Neuron (in vitro differentiated cells): ENCODE measurements around the gene XYLT1.

Experiments
- H2AFZ ChIP-seq: one replicate; pipeline ENCODE4 v1.6.1; 2013; ENCODE audit warnings: low read depth, mild to moderate bottlenecking, inconsistent platforms, low read length, moderate library complexity
- H3K27me3 ChIP-seq: one replicate; pipeline ENCODE4 v1.6.1; 2013; ENCODE audit warnings: low read length; ENCODE audit not compliant: insufficient read depth
- H3K36me3 ChIP-seq: one replicate; pipeline ENCODE4 v1.6.1; 2013; ENCODE audit warnings: low read length; ENCODE audit not compliant: insufficient read depth
- H3K4me1 ChIP-seq: one replicate; pipeline ENCODE4 v1.6.1; 2013; ENCODE audit warnings: low read length; ENCODE audit not compliant: insufficient read depth
- H3K4me3 ChIP-seq: 2 replicates; pipeline ENCODE4 v1.5.1; 2013; ENCODE audit warnings: mild to moderate bottlenecking, low read length, moderate library complexity
- H3K9me3 ChIP-seq: one replicate; pipeline ENCODE4 v1.6.1; 2013; ENCODE audit warnings: low read length

Gene XYLT1

DNA sequence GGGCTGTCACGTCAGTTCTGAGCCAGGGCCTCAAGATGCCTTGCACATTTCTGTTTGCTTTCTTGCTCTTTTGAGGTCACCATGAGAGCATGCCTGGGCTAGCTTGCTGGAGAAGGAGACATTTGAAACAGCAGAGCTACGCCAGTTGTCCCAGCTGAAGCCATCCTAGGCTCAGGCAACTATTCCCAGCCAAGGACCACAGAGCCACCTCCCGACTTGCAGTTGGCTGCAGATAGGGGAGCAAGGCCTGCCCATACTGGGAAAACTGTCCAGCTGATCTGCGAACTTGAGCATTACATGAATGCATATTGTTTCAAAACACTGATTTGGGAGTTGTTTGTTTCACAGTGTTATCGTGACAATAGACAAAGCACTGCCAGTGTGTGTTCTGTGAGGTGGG, 340.8 kb downstream of the XYLT1 start:
- no peaks in the 10 kb centered on the region for H3K27me3 ChIP-seq
- peaks cover 15% of the 10 kb centered on the region for H3K9me3 ChIP-seq
- no peaks in the 10 kb centered on the region for H3K4me1 ChIP-seq
- H3K36me3 ChIP-seq = peaks cover 30% of the 10 kb centered on the region
- no peak overlapping the region for H3K4me3 ChIP-seq
- H2AFZ ChIP-seq = no peak overlapping the region

- no peak overlapping the region for H3K4me3 ChIP-seq
- no peak overlapping the region for H2AFZ ChIP-seq
- H3K4me1 ChIP-seq = no peaks in the 10 kb centered on the region
- peaks cover 26% of the 10 kb centered on the region for H3K36me3 ChIP-seq
- H3K9me3 ChIP-seq = peaks cover 15% of the 10 kb centered on the region
- H3K27me3 ChIP-seq = no peaks in the 10 kb centered on the region
Measured at GRCh38 chr16:17128791-17129190, 342.0 kb downstream of the XYLT1 start.

- Histone ChIP-seq H3K27me3 (no peaks in the 10 kb centered on the region), H3K4me1 (no peaks in the 10 kb centered on the region), H3K4me3 (no peak overlapping the region), H3K36me3 (peaks cover 23% of the 10 kb centered on the region), H3K9me3 (peaks cover 15% of the 10 kb centered on the region), H2AFZ (no peak overlapping the region)
Measured at GRCh38 chr16:17126156-17126555, 344.6 kb downstream of the XYLT1 start.

GRCh38 chr16:17125671-17126070, 345.1 kb downstream of the XYLT1 start:
- H2AFZ ChIP-seq = no peak overlapping the region
- H3K4me1 ChIP-seq = no peaks in the 10 kb centered on the region
- peaks cover 23% of the 10 kb centered on the region for H3K36me3 ChIP-seq
- H3K9me3 ChIP-seq = peaks cover 15% of the 10 kb centered on the region
- H3K4me3 ChIP-seq = no peak overlapping the region
- no peaks in the 10 kb centered on the region for H3K27me3 ChIP-seq

DNA sequence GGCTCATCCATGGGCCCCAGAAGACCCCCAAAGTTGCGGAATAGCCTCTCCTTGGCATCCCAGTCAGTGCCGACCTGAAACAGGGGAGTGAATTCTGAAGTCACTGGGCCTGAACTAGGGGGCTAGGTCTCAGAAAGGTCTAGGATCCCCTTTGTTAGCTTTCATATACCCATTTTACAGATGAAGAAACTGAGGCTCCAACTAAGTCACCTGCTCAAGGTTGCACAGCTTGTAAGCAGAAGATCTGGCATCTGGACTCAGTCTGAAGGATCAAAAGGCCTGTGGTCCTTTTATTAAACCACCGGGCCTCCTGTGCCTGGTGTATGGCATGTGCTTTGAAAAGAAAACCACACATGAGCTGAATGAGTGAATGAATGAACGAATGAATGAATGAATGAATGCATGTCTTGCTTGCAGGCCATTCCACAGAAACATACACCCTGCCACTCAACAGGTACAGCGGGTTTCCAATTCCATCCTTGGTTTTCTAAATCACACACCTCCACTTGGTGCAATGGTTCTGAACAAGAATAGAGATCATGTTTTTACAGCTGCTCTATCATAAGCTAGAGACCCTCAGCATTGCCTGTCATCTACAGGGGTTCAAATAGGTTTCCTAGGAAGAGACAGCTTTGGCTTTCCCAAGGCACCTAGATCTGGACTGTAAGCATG, 352.7 kb downstream of the XYLT1 start:
- Histone ChIP-seq H3K4me1 (no peaks in the 10 kb centered on the region), H3K9me3 (no peaks in the 10 kb centered on the region), H2AFZ (no peak overlapping the region), H3K36me3 (no peaks in the 10 kb centered on the region), H3K4me3 (no peak overlapping the region), H3K27me3 (no peaks in the 10 kb centered on the region)

DNA sequence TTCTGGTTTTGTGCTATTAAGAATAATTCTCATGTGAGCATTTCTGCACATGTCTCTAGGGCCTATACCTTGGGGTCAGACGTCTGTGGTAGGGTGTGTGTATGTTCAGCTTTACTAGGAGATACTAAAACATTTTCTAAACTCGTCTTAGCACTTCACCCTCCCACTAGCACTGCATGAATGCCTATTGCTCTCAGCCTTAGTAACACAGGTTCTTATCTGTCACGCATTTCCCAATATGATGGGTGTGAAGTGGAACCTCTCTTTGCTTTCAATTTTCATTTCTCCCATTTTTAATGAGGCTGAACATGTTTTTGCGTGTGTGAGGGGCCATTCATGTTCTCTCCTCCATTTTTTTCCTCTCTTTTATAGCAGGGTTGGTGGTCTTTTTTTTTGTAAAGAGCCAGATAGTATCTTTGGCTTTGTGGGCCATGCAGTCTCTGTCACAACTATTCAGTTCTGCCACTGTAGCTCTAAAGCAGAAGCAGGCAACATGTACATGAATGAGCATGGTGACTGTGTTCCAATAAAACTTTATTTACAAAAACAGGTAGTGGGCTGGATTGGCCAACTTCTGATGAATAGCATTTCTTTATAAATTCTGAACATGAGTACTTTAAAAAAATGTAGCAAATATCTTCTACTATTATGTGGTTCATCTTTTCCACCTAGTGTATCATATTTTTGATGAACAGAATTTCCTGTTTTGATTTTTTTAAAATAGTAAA, 354.0 kb downstream of the XYLT1 start:
- H3K4me3 ChIP-seq = no peak overlapping the region
- H3K36me3 ChIP-seq = no peaks in the 10 kb centered on the region

GRCh38 chr16:17109413-17109812, 361.3 kb downstream of the XYLT1 start:
- Histone ChIP-seq H3K4me1 (peaks cover 24% of the 10 kb centered on the region), H2AFZ (no peak overlapping the region), H3K9me3 (no peaks in the 10 kb centered on the region), H3K4me3 (no peak overlapping the region), H3K36me3 (no peaks in the 10 kb centered on the region), H3K27me3 (no peaks in the 10 kb centered on the region)

More for the DNA sequence above, 354.0 kb downstream of the XYLT1 start:
- no peaks in the 10 kb centered on the region for H3K4me1 ChIP-seq
- no peaks in the 10 kb centered on the region for H3K27me3 ChIP-seq
- H2AFZ ChIP-seq = no peak overlapping the region
- no peaks in the 10 kb centered on the region for H3K9me3 ChIP-seq

- Histone ChIP-seq H3K36me3 (no peaks in the 10 kb centered on the region), H3K9me3 (no peaks in the 10 kb centered on the region), H3K27me3 (no peaks in the 10 kb centered on the region), H3K4me1 (peaks cover 24% of the 10 kb centered on the region), H2AFZ (no peak overlapping the region), H3K4me3 (no peak overlapping the region)
Measured at GRCh38 chr16:17108596-17108995, 362.2 kb downstream of the XYLT1 start.

DNA sequence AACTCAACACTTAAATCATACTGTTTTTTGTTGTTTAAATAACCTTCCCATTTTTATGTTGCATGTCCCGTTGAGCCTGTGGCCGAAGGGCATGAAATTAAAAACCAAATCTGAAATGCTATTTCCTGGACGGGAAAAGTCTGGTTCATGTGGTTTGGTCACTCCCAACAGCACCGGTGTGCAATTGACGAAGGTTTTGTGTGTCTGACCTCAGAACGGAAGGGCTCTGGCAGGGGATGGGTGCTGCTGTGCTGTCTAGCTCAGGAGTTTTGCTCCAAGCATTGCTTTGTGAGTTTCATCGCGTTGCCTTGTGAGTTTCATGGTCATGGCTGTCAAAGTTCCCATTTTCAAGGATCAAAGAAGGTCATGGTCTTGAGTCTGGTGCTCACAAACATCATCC, 363.3 kb downstream of the XYLT1 start:
- H2AFZ ChIP-seq = no peak overlapping the region
- no peaks in the 10 kb centered on the region for H3K27me3 ChIP-seq
- H3K4me3 ChIP-seq = no peak overlapping the region
- H3K36me3 ChIP-seq = no peaks in the 10 kb centered on the region
- peaks cover 24% of the 10 kb centered on the region for H3K4me1 ChIP-seq
- H3K9me3 ChIP-seq = no peaks in the 10 kb centered on the region

DNA sequence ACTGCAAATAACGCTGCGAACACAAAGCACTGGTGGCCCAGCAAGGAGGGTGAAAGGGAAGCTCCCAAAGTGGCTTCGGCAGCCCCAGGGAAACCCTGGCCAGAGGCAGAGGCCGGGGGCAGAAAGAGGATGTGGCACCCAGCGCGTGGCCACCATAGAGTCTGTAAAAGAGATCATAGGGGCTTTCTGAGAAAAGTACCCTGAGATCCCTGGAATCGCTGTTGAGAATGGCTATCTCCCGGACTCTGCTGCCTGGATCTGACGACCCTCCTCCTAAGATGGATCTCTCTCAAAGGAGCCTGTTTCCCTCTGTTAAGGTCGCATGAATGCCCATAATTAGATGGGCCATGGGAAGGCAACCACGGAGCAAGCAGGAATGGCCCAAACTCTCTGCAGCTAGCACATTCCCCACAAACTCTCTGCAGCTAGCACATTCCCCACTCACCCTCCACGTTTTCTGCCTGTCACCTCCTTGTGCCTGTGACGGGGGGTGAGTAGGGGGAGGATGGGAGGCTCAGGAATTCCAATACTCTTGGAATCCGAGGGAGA, 364.4 kb downstream of the XYLT1 start:
- no peaks in the 10 kb centered on the region for H3K36me3 ChIP-seq
- H3K4me1 ChIP-seq = peaks cover 24% of the 10 kb centered on the region
- H3K9me3 ChIP-seq = no peaks in the 10 kb centered on the region
- no peaks in the 10 kb centered on the region for H3K27me3 ChIP-seq
- no peak overlapping the region for H2AFZ ChIP-seq
- no peak overlapping the region for H3K4me3 ChIP-seq

DNA sequence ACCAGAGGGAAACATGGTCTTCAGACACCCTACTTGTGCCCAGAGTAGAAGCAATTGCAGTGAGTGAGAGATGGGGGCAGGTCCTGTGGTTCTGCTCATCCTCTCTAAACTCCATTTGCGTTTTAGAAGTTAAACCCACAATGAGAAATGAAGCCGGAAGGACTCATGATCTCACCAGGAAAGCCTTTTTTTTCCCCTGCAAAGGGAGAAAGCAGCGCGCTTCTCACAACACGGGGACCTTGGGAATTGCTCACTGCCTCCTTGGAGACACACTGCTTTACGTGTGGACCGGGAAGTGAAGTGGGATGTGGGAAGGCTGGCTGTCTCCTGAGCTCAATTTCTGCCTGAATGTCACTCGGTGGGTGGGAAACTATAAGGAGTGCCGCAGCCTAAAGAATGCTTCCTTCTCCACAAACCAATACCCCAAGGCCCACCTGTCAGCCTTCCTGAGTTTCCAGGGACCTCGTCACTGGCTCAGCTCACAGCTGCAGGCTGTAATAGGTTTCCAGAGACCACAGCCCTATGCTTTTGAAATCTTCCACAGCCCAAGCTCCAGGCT, 365.4 kb downstream of the XYLT1 start:
- Histone ChIP-seq H3K27me3 (no peaks in the 10 kb centered on the region), H3K4me1 (peaks cover 24% of the 10 kb centered on the region), H3K9me3 (no peaks in the 10 kb centered on the region), H3K36me3 (no peaks in the 10 kb centered on the region), H2AFZ (no peak overlapping the region), H3K4me3 (no peak overlapping the region)

DNA sequence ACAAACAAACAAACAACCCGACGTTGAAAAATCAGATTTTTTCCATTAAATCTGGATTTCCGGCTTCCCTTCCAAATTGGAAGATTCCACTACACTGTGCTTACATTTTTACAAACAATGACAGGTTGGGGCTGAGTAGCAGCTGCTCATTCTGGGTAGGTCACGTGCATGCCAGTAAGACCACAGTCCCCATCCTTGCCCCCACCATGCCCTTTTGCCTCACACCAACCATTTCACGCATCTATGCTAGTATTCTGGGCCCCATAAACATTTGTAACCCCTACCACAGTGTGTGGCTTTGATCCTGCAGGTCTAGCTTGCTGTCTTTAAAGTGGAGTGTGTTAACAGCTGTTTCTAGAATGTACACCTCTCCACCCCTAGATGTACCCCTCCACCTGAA, 366.1 kb downstream of the XYLT1 start:
- H3K9me3 ChIP-seq = no peaks in the 10 kb centered on the region
- H3K27me3 ChIP-seq = no peaks in the 10 kb centered on the region
- no peaks in the 10 kb centered on the region for H3K36me3 ChIP-seq
- H3K4me3 ChIP-seq = no peak overlapping the region
- peaks cover 24% of the 10 kb centered on the region for H3K4me1 ChIP-seq
- no peak overlapping the region for H2AFZ ChIP-seq

DNA sequence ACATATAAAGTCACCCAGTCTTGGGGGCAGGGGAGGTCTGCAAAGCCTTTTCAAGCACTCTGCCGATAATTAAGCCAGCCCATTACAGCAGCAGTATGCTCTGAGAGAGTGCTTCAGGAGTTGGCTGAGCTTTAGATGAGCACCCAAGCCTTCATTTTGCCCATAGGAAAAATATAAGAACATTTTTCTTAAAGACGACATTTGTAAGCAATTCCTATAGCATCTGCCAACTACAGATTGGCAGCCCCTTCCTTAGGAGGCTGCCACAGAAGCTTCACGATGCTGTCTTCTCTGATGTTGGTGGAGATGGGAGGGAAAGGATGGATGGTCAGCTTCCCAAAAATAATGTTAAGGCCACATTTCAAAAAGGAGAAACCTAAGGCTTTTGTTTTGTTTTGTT, 367.5 kb downstream of the XYLT1 start:
- Histone ChIP-seq H3K27me3 (no peaks in the 10 kb centered on the region), H2AFZ (no peak overlapping the region), H3K9me3 (no peaks in the 10 kb centered on the region), H3K4me1 (peaks cover 27% of the 10 kb centered on the region), H3K36me3 (no peaks in the 10 kb centered on the region), H3K4me3 (no peak overlapping the region)
